HepG2 (cell line): ENCODE measurements around the gene NPR3. TPM values are rescaled to one million over a fixed set of nuclear protein-coding genes. Genes with fewer than 3 reads are reported as not detected.

ENCODE experiments used
- ATAC-seq: fragments of 200-7000 bp; cut with Tn5 transposase; 3 replicates; pipeline ENCODE4 v1.9.1; 2020; ENCODE audit warnings: mild to moderate bottlenecking, moderate library complexity
- BruUV-seq: library from RNA; stranded (reverse); fragments of 400-500 nt; replicated peaks from 2 replicates; lab custom pipeline; 2021; lab: Mats Ljungman, UMichigan
- CTCF ChIA-PET: fragments of 300-600 bp; formaldehyde crosslinking; extraction: SDS; loops from one replicate; lab custom pipeline; 2021; ENCODE audit warnings: low total read pairs, inconsistent platforms, low intra/inter-chr PET ratio; lab: Yijun Ruan, JAX
- POLR2A ChIA-PET: fragments of 350-600 bp; sonication (Branson Sonifier 250); formaldehyde crosslinking; loops from one replicate; lab custom pipeline; 2020; ENCODE audit warnings: antibody characterized with exemption, inconsistent platforms; lab: Yijun Ruan, JAX
- DNase-seq: peaks from one replicate; pipeline ENCODE4 v3.0.0-alpha.2; 2015; ENCODE audit warnings: low spot score
- FAIRE-seq: peaks from 3 replicates; lab custom pipeline; 2011; peaks lifted over from hg19 to GRCh38; lab: Jason Lieb, UNC
- H2AFZ ChIP-seq: one replicate; pipeline ENCODE4 v1.6.1; 2011; ENCODE audit warnings: low read length, inconsistent platforms
- H3K27ac ChIP-seq: fragments of 300-600 bp; 3 replicates; pipeline ENCODE4 v1.8.0; 2011; ENCODE audit warnings: mixed run types, mild to moderate bottlenecking, mixed read lengths, low read length, inconsistent platforms; ENCODE audit not compliant: insufficient read depth; ENCODE audit errors: extremely low read length
- H3K27me3 ChIP-seq, 2 experiments: fragments of 200-600 bp in 1 of 2; 2 replicates in 1 of 2; 3 replicates in 1 of 2; pipeline versions ENCODE4 v1.6.0 to v1.8.0; 2011; ENCODE audit warnings: low read length in 2 of 2, mild to moderate bottlenecking in 2 of 2, moderate library complexity in 2 of 2, inconsistent platforms in 1 of 2; ENCODE audit not compliant: insufficient read depth in 2 of 2, control insufficient read depth in 1 of 2
- H3K36me3 ChIP-seq, 2 experiments: fragments of 200-600 bp in 1 of 2; replicated peaks in 1 of 2; 2 replicates in 1 of 2; 3 replicates in 1 of 2; pipeline versions ENCODE4 v1.5.1 to v1.8.0; 2011; ENCODE audit warnings: low read length in 2 of 2, inconsistent platforms in 1 of 2; ENCODE audit not compliant: insufficient read depth in 2 of 2, control insufficient read depth in 1 of 2
- H3K4me1 ChIP-seq: 2 replicates; pipeline ENCODE4 v1.5.1; 2012; ENCODE audit warnings: low read length, inconsistent platforms; ENCODE audit not compliant: insufficient read depth
- H3K4me2 ChIP-seq: 2 replicates; pipeline ENCODE4 v1.6.0; 2011; ENCODE audit warnings: low read depth, low read length, inconsistent platforms
- H3K4me3 ChIP-seq, 3 experiments: fragments of 200-600 bp in 1 of 3; sonication (generic), shearing (Covaris generic) in 1 of 3; replicated peaks in 1 of 3; 2 replicates each; pipeline ENCODE4 v1.5.1; 2011 to 2016; ENCODE audit warnings: low read length in 3 of 3, inconsistent platforms in 2 of 3, low read depth in 2 of 3, mild to moderate bottlenecking in 2 of 3, control low read depth in 1 of 3, mixed read lengths in 1 of 3; ENCODE audit not compliant: insufficient read depth in 1 of 3
- H3K79me2 ChIP-seq: one replicate; pipeline ENCODE4 v1.6.1; 2011; ENCODE audit warnings: low read length, inconsistent platforms; ENCODE audit not compliant: insufficient read depth
- H3K9ac ChIP-seq: 2 replicates; pipeline ENCODE4 v1.6.0; 2011; ENCODE audit warnings: mild to moderate bottlenecking, low read depth, low read length, inconsistent platforms; ENCODE audit not compliant: insufficient read depth
- H3K9me3 ChIP-seq: 2 replicates; pipeline ENCODE4 v1.5.1; 2012; ENCODE audit warnings: mild to moderate bottlenecking, low read length
- H4K20me1 ChIP-seq: 2 replicates; pipeline ENCODE4 v1.6.0; 2011; ENCODE audit warnings: inconsistent platforms, mild to moderate bottlenecking, low read length, moderate library complexity; ENCODE audit not compliant: insufficient read depth
- AKAP8 ChIP-seq: sonication (generic); formaldehyde crosslinking; IDR thresholded peaks from 2 replicates; pipeline ENCODE4 v1.5.1; 2020; ENCODE audit warnings: mild to moderate bottlenecking, missing genetic modification reagents
- ARNT2 ChIP-seq: sonication (generic); formaldehyde crosslinking; IDR thresholded peaks from 2 replicates; pipeline ENCODE4 v1.8.0; 2022; ENCODE audit warnings: mild to moderate bottlenecking, low read depth, missing genetic modification reagents, moderate library complexity
- CEBPB ChIP-seq: IDR thresholded peaks from 2 replicates; pipeline ENCODE4 v1.6.1; 2011; ENCODE audit warnings: low read depth, low read length, improper control_type of control experiment, borderline replicate concordance
- GATAD2A ChIP-seq: IDR thresholded peaks from 2 replicates; pipeline ENCODE4 v1.6.1; 2016
- NFKB2 ChIP-seq: sonication (generic); formaldehyde crosslinking; IDR thresholded peaks from 2 replicates; pipeline ENCODE4 v1.4.0; 2020; ENCODE audit warnings: missing genetic modification reagents, borderline replicate concordance
- ZBTB14 ChIP-seq: sonication (generic); formaldehyde crosslinking; IDR thresholded peaks from 2 replicates; pipeline ENCODE4 v1.4.0; 2020; ENCODE audit warnings: missing genetic modification reagents
- ZFP36 ChIP-seq: fragments of 150-350 bp; IDR thresholded peaks from 2 replicates; pipeline ENCODE4 v1.6.1; 2018; ENCODE audit warnings: borderline replicate concordance, low read length, low read depth; ENCODE audit not compliant: partially characterized antibody
- ZNF121 ChIP-seq: sonication (generic); formaldehyde crosslinking; IDR thresholded peaks from 2 replicates; pipeline ENCODE4 v1.5.0; 2020; ENCODE audit warnings: mild to moderate bottlenecking, missing genetic modification reagents
- ZNF737 ChIP-seq: sonication (generic); formaldehyde crosslinking; IDR thresholded peaks from 2 replicates; pipeline ENCODE4 v1.5.0; 2020; ENCODE audit warnings: missing genetic modification reagents, mild to moderate bottlenecking, borderline replicate concordance
- WGBS: methylation state at CpG from one replicate; pipeline ENCODE4 v1.1.6; 2017; ENCODE audit warnings: low lambda C conversion rate; 5-methylcytosine and 5-hydroxymethylcytosine counted together
- in situ Hi-C: cut with HindIII; loops from 2 replicates; pipeline ENCODE4 v1.10.0; 2017; ENCODE audit warnings: low pct_unique_long_range_greater_than_20kb; ENCODE audit not compliant: extremely low pct_ligation_motif_present
- intact Hi-C: fragments of 100-400 bp; cut with micrococcal nuclease; formaldehyde crosslinking; loops from one replicate; pipeline ENCODE4 v1.10.0; 2022; ENCODE audit not compliant: unreplicated experiment
- polyA plus RNA-seq, 8 experiments: library from polyadenylated mRNA; depleted of rRNA in 3 of 8; stranded (reverse) in 7 of 8; unstranded in 1 of 8; fragments of >200 nt; fragmentation: Illumina TruSeq in 4 of 8; extraction: Trizol in 4 of 8; gene quantifications; 2 replicates each; pipeline versions ENCODE4 v1.2.1 to v1.2.3, GENCODE V29; 2011 to 2016; ENCODE audit warnings: low read depth in 4 of 8, missing spikeins in 1 of 8, mixed read lengths in 1 of 8; ENCODE audit not compliant: insufficient read depth in 1 of 8
- total RNA-seq, 5 experiments: library from RNA; depleted of rRNA; stranded (reverse); fragments of >200 nt; fragmentation: Illumina TruSeq; extraction: Trizol; gene quantifications; 2 replicates each; pipeline ENCODE4 v1.2.3, GENCODE V29; 2016; ENCODE audit warnings: low read depth in 1 of 5

The NPR3 gene
- total and polyA plus RNA-seq, 2 of the 13 experiments (the other 11 are each of a cell fraction or from before 2014, with no cell fraction given): 0.01 TPM; not detected in 1

GRCh38 chr5:32771037-32771436 lies 59.9 kb downstream of the NPR3 start:
- Histone ChIP-seq H3K36me3 (no peaks in the 10 kb centered on the region), H3K27me3 (peaks cover 0 to 2% of the 10 kb centered on the region in 2 experiments; a peak in 3 of 5 replicates), H3K4me3 (no peak overlapping the region), H2AFZ (no peak overlapping the region), H3K4me1 (0 out of 2 replicates have a peak, but pooled peaks cover 9% of the 10 kb centered on the region), H4K20me1 (no peaks in the 10 kb centered on the region), H3K9me3 (no peaks in the 10 kb centered on the region), H3K27ac (no peak overlapping the region), H3K4me2 (no peak overlapping the region), H3K9ac (no peak overlapping the region)
- no peak for DNase-seq
- in situ Hi-C loops: no loop called here
- POLR2A ChIA-PET: no interaction called here
- no peak for ATAC-seq
- WGBS: 27% methylated on average over 9 of the region's 9 CpGs
- FAIRE-seq: no peak
- BruUV-seq: no TSS peak
- CTCF ChIA-PET: no interaction called here
- intact Hi-C loops: no loop called here
- no peak for TF ChIP-seq ZNF121 (CRISPR knock-in tag)
- no peak for TF ChIP-seq ARNT2 (CRISPR knock-in tag)
- no peak for TF ChIP-seq ZBTB14 (CRISPR knock-in tag)
- TF ChIP-seq CEBPB: no peak
- no peak for TF ChIP-seq ZFP36
- no peak for TF ChIP-seq GATAD2A (CRISPR knock-in tag)
- no peak for TF ChIP-seq ZNF737 (CRISPR knock-in tag)
- no peak for TF ChIP-seq AKAP8 (CRISPR knock-in tag)
- no peak for TF ChIP-seq NFKB2 (CRISPR knock-in tag)
- TF ChIP-seq, all 625 proteins: peak for 0
- H3K79me2 ChIP-seq: no peaks in the 10 kb centered on the region
